ENCODE data around the gene KHDC4.

KHDC4 gene

GRCh38 chr1:155967341-155968050, 33.3 kb upstream of the KHDC4 start:
- Histone ChIP-seq H3K9me2 (replicated peaks; ENCODE audit: low read depth, low read length) (no peaks in the 10 kb centered on the region), H3K4me3 (ENCODE audit: low read length, poor library complexity, severe bottlenecking) (peak overlapping the region; percentile 49), H3K4me1 (ENCODE audit: insufficient read depth, low read length, poor library complexity, severe bottlenecking) (peaks cover 55% of the 10 kb centered on the region), H3K9ac (ENCODE audit: low read depth, low read length, poor library complexity, severe bottlenecking) (peak overlapping the region; percentile 49), H4K20me1 (ENCODE audit: insufficient read depth, low read length, poor library complexity, severe bottlenecking) (peaks cover 89% of the 10 kb centered on the region), H3K9me3 (ENCODE audit: insufficient read depth, low read depth, low read length) (no peaks in the 10 kb centered on the region), H3K36me3 (ENCODE audit: insufficient read depth, low read length) (peaks cover 72% of the 10 kb centered on the region; the same call in 1 of the 2 replicates), H3F3A (ENCODE audit: low read depth) (no peaks in the 10 kb centered on the region), H3K4me2 (ENCODE audit: low read depth, low read length, poor library complexity, severe bottlenecking) (peak overlapping the region; percentile 89), H3K27me3 (ENCODE audit: insufficient read depth, low read length, poor library complexity, severe bottlenecking) (no peaks in the 10 kb centered on the region), H2AFZ (ENCODE audit: low read length) (no peak overlapping the region), H3K79me2 (ENCODE audit: insufficient read depth, low read length) (peaks cover 85% of the 10 kb centered on the region)
- TF ChIP-seq, protein P1, sequence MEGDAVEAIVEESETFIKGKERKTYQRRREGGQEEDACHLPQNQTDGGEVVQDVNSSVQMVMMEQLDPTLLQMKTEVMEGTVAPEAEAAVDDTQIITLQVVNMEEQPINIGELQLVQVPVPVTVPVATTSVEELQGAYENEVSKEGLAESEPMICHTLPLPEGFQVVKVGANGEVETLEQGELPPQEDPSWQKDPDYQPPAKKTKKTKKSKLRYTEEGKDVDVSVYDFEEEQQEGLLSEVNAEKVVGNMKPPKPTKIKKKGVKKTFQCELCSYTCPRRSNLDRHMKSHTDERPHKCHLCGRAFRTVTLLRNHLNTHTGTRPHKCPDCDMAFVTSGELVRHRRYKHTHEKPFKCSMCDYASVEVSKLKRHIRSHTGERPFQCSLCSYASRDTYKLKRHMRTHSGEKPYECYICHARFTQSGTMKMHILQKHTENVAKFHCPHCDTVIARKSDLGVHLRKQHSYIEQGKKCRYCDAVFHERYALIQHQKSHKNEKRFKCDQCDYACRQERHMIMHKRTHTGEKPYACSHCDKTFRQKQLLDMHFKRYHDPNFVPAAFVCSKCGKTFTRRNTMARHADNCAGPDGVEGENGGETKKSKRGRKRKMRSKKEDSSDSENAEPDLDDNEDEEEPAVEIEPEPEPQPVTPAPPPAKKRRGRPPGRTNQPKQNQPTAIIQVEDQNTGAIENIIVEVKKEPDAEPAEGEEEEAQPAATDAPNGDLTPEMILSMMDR (conservative IDR thresholded peaks at IDR 0.05; ENCODE audit: low read length): no peak
- no peak for TF ChIP-seq EZH2phosphoT487 (IDR thresholded peaks at IDR 0.05; ENCODE audit: borderline replicate concordance)

GRCh38 chr1:155966750-155967149, 32.5 kb upstream of the KHDC4 start:
- peaks cover 79% of the 10 kb centered on the region; the same call in 1 of the 2 replicates for H3K36me3 ChIP-seq (ENCODE audit: insufficient read depth, low read length)
- H2AFZ ChIP-seq (ENCODE audit: low read length): no peak overlapping the region
- peaks cover 48% of the 10 kb centered on the region for H3K4me1 ChIP-seq (ENCODE audit: insufficient read depth, low read length, poor library complexity, severe bottlenecking)
- TF ChIP-seq EZH2phosphoT487 (IDR thresholded peaks at IDR 0.05; ENCODE audit: borderline replicate concordance): no peak
- TF ChIP-seq, protein P1 (conservative IDR thresholded peaks at IDR 0.05; ENCODE audit: low read length): no peak
- no peak overlapping the region for H3K4me3 ChIP-seq (ENCODE audit: low read length, poor library complexity, severe bottlenecking)
- H3K9ac ChIP-seq (ENCODE audit: low read depth, low read length, poor library complexity, severe bottlenecking): no peak overlapping the region
- no peaks in the 10 kb centered on the region for H3F3A ChIP-seq (ENCODE audit: low read depth)
- H3K9me3 ChIP-seq (ENCODE audit: insufficient read depth, low read depth, low read length): no peaks in the 10 kb centered on the region
- H4K20me1 ChIP-seq (ENCODE audit: insufficient read depth, low read length, poor library complexity, severe bottlenecking): peaks cover 87% of the 10 kb centered on the region
- peaks cover 81% of the 10 kb centered on the region for H3K79me2 ChIP-seq (ENCODE audit: insufficient read depth, low read length)
- peak overlapping the region; percentile 89 for H3K4me2 ChIP-seq (ENCODE audit: low read depth, low read length, poor library complexity, severe bottlenecking)
- no peaks in the 10 kb centered on the region for H3K9me2 ChIP-seq (replicated peaks; ENCODE audit: low read depth, low read length)
- no peaks in the 10 kb centered on the region for H3K27me3 ChIP-seq (ENCODE audit: insufficient read depth, low read length, poor library complexity, severe bottlenecking)

- Histone ChIP-seq H3K79me2 (ENCODE audit: insufficient read depth, low read length) (peaks cover 79% of the 10 kb centered on the region), H2AFZ (ENCODE audit: low read length) (no peak overlapping the region), H3K9ac (ENCODE audit: low read depth, low read length, poor library complexity, severe bottlenecking) (no peak overlapping the region), H3K4me1 (ENCODE audit: insufficient read depth, low read length, poor library complexity, severe bottlenecking) (peaks cover 42% of the 10 kb centered on the region), H3K9me3 (ENCODE audit: insufficient read depth, low read depth, low read length) (no peaks in the 10 kb centered on the region), H3K27me3 (ENCODE audit: insufficient read depth, low read length, poor library complexity, severe bottlenecking) (no peaks in the 10 kb centered on the region), H4K20me1 (ENCODE audit: insufficient read depth, low read length, poor library complexity, severe bottlenecking) (peaks cover 85% of the 10 kb centered on the region), H3K36me3 (ENCODE audit: insufficient read depth, low read length) (peaks cover 84% of the 10 kb centered on the region; the same call in 1 of the 2 replicates), H3K4me2 (ENCODE audit: low read depth, low read length, poor library complexity, severe bottlenecking) (no peak overlapping the region), H3K9me2 (replicated peaks; ENCODE audit: low read depth, low read length) (no peaks in the 10 kb centered on the region), H3F3A (ENCODE audit: low read depth) (no peaks in the 10 kb centered on the region), H3K4me3 (ENCODE audit: low read length, poor library complexity, severe bottlenecking) (no peak overlapping the region)
- TF ChIP-seq, protein P1 (conservative IDR thresholded peaks at IDR 0.05; ENCODE audit: low read length): peak; percentile 58
- no peak for TF ChIP-seq EZH2phosphoT487 (IDR thresholded peaks at IDR 0.05; ENCODE audit: borderline replicate concordance)
Measured at GRCh38 chr1:155966135-155966534, 31.9 kb upstream of the KHDC4 start.
